Mucosa of rectum (tissue), 2 donors: ENCODE measurements around the gene MTG1.

Source experiments
- H3K27ac ChIP-seq, 2 donors: one replicate each; pipeline ENCODE4 v1.7.0; 2013; ENCODE audit warnings: inconsistent platforms in 2 of 2, low read depth in 2 of 2, low read length in 2 of 2
- H3K27me3 ChIP-seq, 2 donors: one replicate each; pipeline ENCODE4 v1.7.0; 2013; ENCODE audit warnings: low read length in 2 of 2; ENCODE audit not compliant: control insufficient read depth in 2 of 2, insufficient read depth in 2 of 2
- H3K36me3 ChIP-seq, 2 donors: one replicate each; pipeline ENCODE4 v1.7.0; 2013; ENCODE audit warnings: low read length in 2 of 2; ENCODE audit not compliant: control insufficient read depth in 2 of 2, insufficient read depth in 2 of 2
- H3K4me1 ChIP-seq, 2 donors: one replicate each; pipeline ENCODE4 v1.7.0; 2013; ENCODE audit warnings: low read length in 2 of 2, mild to moderate bottlenecking in 1 of 2; ENCODE audit not compliant: control insufficient read depth in 2 of 2, insufficient read depth in 2 of 2
- H3K4me3 ChIP-seq, 2 donors: one replicate each; pipeline ENCODE4 v1.7.0; 2013; ENCODE audit warnings: low read length in 2 of 2
- H3K9ac ChIP-seq, 2 donors: one replicate each; pipeline ENCODE4 v1.7.0; 2013; ENCODE audit warnings: low read length in 2 of 2, low read depth in 1 of 2, mild to moderate bottlenecking in 1 of 2
- H3K9me3 ChIP-seq, 2 donors: one replicate each; pipeline ENCODE4 v1.7.0; 2013; ENCODE audit warnings: low read length in 2 of 2; ENCODE audit not compliant: control insufficient read depth in 2 of 2
- donor health status: healthy.
- donor health status: Normal muscosa, but diverticular disease.

The MTG1 gene

DNA sequence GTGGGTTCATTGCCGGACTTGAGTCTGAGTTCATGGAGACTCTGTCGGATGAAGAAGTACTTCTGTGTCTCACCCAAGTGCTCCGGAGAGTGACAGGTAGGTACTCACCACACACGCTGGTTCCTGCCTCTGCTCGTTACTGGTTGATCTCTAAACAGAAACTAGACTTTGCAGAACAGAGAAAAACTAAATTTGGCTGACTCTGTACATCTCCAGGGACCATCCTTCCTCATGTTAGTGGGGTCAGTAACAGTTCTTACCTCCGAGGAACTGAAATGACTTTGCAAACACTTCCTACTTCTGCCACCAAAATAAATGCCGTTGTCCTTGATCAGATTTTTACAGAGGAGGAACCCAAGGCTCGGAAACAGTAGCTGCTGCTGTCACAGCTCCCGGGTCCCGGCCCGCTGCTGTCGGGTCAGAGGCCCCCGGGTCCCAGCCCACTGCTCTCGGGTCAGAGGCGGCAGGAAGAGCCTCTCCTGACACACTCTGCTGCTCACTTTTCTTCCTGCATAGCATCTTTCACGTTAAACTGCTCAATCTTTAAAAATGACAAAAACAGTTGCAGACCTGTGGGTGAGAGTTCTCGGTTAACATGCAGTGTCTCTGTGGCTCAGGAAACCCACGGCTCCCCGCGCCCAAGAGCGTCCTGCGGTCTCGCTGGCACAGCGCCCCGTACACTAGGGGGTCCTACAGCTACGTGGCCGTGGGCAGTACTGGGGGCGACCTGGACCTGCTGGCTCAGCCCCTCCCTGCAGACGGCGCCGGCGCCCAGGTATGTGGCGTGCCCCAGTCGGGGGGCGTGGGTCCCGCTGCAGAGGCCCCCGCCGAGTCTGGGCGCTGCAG is 4.8 kb upstream of the MTG1 start:
- no peaks in the 10 kb centered on the region for H3K27me3 ChIP-seq
- H3K9me3 ChIP-seq = no peaks in the 10 kb centered on the region
- peak overlapping the region; percentile 23 to 65 for H3K4me3 ChIP-seq
- peaks cover 2 to 7% of the 10 kb centered on the region in 2 donors for H3K4me1 ChIP-seq
- peaks cover 3 to 5% of the 10 kb centered on the region in 2 donors for H3K36me3 ChIP-seq
- H3K27ac ChIP-seq = peak overlapping the region; percentile 51 to 69
- H3K9ac ChIP-seq = peak overlapping the region; percentile 41 to 60

DNA sequence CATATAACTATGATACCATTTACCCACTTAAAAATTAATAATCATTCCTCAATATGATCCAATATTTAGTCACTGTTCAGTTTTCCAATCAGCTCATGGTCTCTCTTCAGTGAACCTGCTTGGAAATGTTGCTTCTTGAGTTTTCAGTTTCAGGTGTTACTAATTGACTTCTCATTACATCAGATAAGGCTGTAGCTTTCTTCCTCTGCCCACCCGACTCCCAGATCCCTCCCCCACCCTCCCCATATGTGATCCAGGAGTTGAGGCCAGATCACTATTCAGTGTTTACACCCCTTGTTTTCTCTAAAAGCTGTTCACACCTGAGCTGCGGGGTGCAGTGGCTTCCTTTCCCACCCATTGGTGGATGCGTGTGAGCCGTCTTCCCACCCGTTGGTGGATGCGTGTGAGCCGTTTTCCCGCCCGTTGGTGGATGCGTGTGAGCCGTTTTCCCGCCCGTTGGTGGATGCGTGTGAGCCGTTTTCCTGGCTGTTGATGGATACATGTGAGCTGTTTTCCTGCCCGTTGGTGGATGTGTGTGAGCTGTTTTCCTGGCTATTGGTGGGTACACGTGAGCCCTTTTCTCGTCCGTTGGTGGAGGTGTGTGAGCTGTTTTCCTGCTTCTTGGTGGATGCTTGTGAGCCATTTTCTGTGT is 3.2 kb upstream of the MTG1 start:
- H3K27ac ChIP-seq = peak overlapping the region; percentile 3 to 69
- H3K9ac ChIP-seq = no peak overlapping the region
- H3K27me3 ChIP-seq = no peaks in the 10 kb centered on the region
- no peaks in the 10 kb centered on the region for H3K9me3 ChIP-seq
- peaks cover 8 to 15% of the 10 kb centered on the region in 2 donors for H3K4me1 ChIP-seq
- H3K4me3 ChIP-seq = no peak overlapping the region
- peaks cover 0 to 5% of the 10 kb centered on the region in 2 donors for H3K36me3 ChIP-seq

DNA sequence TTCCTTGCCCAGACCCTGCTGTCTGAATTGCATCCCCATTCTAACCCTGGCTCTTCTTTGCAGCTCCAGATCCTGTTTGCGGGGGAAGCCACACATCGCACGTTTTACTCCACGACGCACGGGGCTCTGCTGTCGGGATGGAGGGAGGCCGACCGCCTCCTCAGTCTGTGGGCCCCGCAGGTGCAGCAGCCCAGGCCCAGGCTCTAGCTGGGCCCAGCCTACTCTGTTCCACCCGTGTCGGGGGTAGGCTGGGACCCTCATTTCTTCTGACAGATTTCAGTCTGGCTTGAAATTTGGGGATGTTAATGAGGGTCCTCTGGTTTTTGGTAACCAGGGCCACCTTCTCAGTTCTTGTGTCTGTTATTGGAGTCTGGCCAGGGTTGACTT is 2.7 kb upstream of the MTG1 start:
- no peaks in the 10 kb centered on the region for H3K9me3 ChIP-seq
- peaks cover 8 to 15% of the 10 kb centered on the region in 2 donors for H3K4me1 ChIP-seq
- H3K9ac ChIP-seq = no peak overlapping the region
- H3K27me3 ChIP-seq = no peaks in the 10 kb centered on the region
- H3K36me3 ChIP-seq = peaks cover 0 to 8% of the 10 kb centered on the region in 2 donors
- H3K4me3 ChIP-seq = no peak overlapping the region
- peak overlapping the region in 1 of 2 donors; percentile 24 for H3K27ac ChIP-seq

DNA sequence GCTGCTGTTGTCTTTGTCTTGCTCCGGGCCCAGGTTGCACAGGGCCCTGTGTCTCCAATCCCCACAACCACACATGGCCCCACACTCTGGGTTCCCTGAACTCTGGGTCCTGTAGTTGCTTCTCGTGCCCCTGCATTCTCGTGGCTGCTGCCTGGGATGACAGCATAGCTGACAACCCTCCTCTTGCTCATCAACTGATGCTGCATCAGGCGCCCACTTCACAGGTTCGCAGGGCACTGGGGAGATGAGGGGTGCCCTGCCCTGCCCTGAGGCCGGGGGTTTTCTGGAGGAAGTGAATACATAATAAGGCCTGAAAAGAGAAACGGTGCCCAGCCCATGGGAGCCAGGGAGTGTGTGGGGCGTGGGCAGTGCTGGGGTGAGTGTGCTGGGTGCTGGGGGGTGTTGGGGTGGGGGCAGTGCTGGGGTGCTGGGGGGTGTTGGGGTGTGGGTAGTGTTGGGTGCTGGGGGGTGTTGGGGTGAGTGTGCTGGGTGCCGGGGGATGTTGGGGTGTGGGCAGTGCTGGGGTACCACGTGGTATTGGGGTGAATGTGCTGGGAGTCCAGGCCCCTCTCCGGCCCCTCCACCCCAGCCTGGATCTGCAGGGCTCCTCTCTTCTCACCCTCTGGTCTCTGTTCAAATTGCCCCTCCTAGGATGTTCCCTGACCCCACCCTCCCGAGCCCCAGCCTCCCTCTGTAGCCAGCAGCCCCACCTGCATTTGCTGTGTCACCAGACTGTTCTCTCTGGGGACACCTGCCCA is 2.0 kb upstream of the MTG1 start:
- peaks cover 8 to 15% of the 10 kb centered on the region in 2 donors for H3K4me1 ChIP-seq
- no peaks in the 10 kb centered on the region for H3K27me3 ChIP-seq
- H3K36me3 ChIP-seq = peaks cover 0 to 14% of the 10 kb centered on the region in 2 donors
- peak overlapping the region in 1 of 2 donors; percentile 9 for H3K27ac ChIP-seq
- H3K9ac ChIP-seq = no peak overlapping the region
- no peak overlapping the region for H3K4me3 ChIP-seq
- H3K9me3 ChIP-seq = no peaks in the 10 kb centered on the region

DNA sequence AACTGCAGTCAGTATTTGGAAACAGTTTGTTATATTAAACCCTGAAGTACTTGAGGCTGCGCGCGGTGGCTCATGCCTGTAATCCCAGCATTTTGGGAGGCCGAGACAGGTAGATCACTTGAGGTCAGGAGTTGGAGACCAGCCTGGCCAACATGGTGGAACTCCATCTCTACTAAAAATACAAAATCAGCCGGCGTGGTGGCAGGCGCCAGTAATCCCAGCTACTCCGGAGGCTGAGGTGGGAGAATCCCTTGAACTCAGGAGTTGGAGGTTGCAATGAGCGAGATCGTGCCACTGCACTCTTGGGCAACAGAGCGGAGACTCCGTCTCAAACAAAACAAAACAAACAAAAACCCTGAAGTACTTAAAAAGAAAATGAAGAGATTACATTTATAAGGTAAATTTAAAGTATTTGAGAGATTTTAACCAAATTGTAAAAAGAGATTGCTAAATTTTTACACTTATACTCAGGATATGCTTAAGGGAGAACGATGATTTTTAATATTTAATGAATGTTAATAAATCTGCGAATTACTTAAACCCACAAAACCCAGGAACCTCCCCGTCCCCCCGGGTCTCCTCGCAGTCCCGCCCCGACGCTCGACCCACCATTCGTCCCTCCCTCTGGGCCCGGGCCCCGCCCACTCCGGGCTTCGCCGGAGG is 425 bp upstream of the MTG1 start:
- peak overlapping the region; percentile 32 to 90 for H3K9ac ChIP-seq
- H3K4me1 ChIP-seq = peaks cover 8 to 15% of the 10 kb centered on the region in 2 donors
- H3K9me3 ChIP-seq = no peaks in the 10 kb centered on the region
- peak overlapping the region; percentile 59 to 83 for H3K4me3 ChIP-seq
- no peaks in the 10 kb centered on the region for H3K27me3 ChIP-seq
- peaks cover 3 to 23% of the 10 kb centered on the region in 2 donors for H3K36me3 ChIP-seq
- H3K27ac ChIP-seq = peak overlapping the region in 1 of 2 donors; percentile 84

DNA sequence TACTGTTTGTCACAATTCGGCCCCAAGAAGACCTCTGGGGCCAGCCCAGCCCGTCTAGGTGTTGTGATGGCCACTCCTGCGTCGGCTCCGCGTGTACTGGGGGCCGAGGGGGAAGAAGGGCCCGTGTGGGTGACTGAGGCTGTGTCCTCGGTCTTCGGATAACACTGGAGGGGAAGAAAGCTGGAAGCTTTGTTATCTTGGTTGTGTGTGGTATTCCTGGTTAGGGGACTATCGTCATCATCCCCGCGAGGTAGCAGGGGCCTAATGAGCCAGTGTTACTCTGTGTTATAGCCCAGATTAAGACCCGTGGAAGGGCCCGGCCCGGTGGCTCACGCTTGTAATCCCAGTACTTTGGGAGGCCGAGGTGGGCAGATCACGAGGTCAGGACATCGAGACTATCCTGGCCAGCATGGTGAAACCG is 854 bp downstream of the MTG1 start:
- Histone ChIP-seq H3K27ac (peak overlapping the region; percentile 84 to 91), H3K9me3 (no peaks in the 10 kb centered on the region), H3K4me1 (peaks cover 8 to 15% of the 10 kb centered on the region in 2 donors), H3K36me3 (peaks cover 13 to 33% of the 10 kb centered on the region in 2 donors), H3K27me3 (no peaks in the 10 kb centered on the region), H3K4me3 (peak overlapping the region; percentile 83 to 91), H3K9ac (peak overlapping the region; percentile 90 to 94)

DNA sequence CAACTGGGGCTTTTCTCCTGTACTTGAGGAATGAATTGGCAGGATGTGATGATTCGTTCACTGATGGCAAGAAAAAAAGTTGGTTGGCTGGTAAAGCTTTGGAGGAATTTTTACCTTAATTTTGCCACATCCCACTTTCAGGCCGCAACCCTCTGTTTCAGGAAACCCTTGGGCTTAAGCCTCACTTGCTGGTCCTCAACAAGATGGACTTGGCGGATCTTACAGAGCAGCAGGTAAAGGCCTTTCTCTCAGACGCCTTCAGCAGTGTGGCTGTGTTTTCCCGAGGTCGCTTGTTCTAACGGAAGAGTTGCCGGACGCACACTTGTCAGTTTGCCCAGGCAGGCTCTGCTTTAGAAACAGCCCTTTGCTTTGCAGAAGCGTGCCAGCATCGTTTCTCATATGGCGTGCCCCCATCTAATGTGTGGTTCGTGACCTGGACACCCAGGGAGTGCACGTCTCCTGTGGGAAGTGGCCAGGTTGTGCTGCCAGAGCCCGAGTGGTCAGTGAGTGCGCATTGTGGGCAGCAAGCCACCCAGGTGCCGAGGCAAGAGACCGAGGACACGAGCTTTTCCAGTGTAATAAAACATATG is 2.2 kb downstream of the MTG1 start:
- H3K36me3 ChIP-seq = peaks cover 16 to 35% of the 10 kb centered on the region in 2 donors
- H3K9ac ChIP-seq = no peak overlapping the region
- H3K4me3 ChIP-seq = no peak overlapping the region
- H3K9me3 ChIP-seq = no peaks in the 10 kb centered on the region
- H3K4me1 ChIP-seq = peaks cover 8 to 12% of the 10 kb centered on the region in 2 donors
- no peak overlapping the region for H3K27ac ChIP-seq
- H3K27me3 ChIP-seq = no peaks in the 10 kb centered on the region

DNA sequence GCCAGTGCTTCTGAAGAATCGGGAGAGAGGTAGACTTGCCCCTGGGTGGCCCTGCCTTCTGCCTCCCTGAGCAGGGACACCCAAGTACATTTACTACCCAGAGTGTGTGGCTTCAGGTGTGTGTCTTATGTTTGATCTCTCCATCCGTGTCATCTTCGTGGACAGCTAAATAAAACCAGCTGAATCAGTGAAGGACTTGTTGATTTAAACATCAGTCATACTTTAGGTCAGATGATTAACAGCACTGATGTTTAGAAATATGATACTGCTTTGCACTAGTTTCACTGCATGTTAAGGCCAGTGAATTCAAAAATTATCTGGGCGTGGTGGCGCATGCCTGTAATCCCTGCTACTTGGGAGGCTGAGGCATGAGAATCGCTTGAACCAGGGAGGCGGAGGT is 4.0 kb downstream of the MTG1 start:
- Histone ChIP-seq H3K4me1 (peaks cover 8% of the 10 kb centered on the region in 2 donors), H3K27ac (no peak overlapping the region), H3K36me3 (peaks cover 27 to 39% of the 10 kb centered on the region in 2 donors), H3K9ac (no peak overlapping the region), H3K4me3 (no peak overlapping the region), H3K27me3 (no peaks in the 10 kb centered on the region), H3K9me3 (no peaks in the 10 kb centered on the region)

DNA sequence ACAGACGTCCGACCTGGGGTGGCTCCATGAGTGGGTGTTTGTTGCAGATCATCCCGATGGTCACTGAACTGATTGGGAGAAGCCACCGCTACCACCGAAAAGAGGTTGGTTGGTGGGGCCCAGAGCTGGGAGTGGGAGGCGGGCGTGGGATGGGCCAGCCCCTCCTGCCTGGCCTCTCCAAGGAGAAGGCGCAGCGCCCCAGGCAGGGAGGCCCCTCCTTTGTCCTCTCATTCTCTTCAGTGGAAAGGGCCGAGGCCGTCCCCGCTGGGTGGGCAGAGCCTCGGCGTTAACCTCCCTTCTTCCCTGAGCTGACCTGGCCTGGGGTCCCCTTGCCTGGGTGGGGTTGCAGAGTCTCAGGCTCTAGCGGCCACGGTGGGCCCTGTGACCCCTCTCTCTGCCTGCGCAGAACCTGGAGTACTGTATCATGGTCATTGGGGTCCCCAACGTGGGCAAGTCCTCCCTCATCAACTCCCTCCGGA is 5.2 kb downstream of the MTG1 start:
- Histone ChIP-seq H3K4me1 (peaks cover 6 to 8% of the 10 kb centered on the region in 2 donors), H3K27me3 (no peaks in the 10 kb centered on the region), H3K36me3 (peaks cover 33 to 46% of the 10 kb centered on the region in 2 donors), H3K4me3 (no peak overlapping the region), H3K9me3 (no peaks in the 10 kb centered on the region), H3K9ac (no peak overlapping the region), H3K27ac (no peak overlapping the region)
